Adrenal gland (tissue), 12 donors: Measurements from ENCODE around the gene DNAH11. TPM values are rescaled to one million over a fixed set of nuclear protein-coding genes. Genes with fewer than 3 reads are reported as not detected.

ENCODE experiments used
- DNase-seq, 7 donors: peaks; one replicate each; pipeline ENCODE4 v3.0.0-alpha.2; 2019 to 2020
- H3K27ac ChIP-seq, 5 donors: fragments of 200-600 bp; sonication (generic) in 4 of 5; 1 replicate in 3 of 5; 2 replicates in 2 of 5; pipeline versions ENCODE4 v1.5.1 to v1.8.0; 2016 to 2020; ENCODE audit warnings: mild to moderate bottlenecking in 1 of 5
- H3K27me3 ChIP-seq: fragments of 200-600 bp; 2 replicates; pipeline ENCODE4 v1.8.0; 2021
- H3K36me3 ChIP-seq, 2 donors: fragments of 200-600 bp; replicated peaks in 1 of 2; 1 replicate in 1 of 2; 2 replicates in 1 of 2; pipeline versions ENCODE4 v1.5.1 to v1.8.0; 2018 to 2022
- H3K4me1 ChIP-seq, 2 donors: fragments of 200-600 bp; replicated peaks in 1 of 2; 1 replicate in 1 of 2; 2 replicates in 1 of 2; pipeline versions ENCODE4 v1.5.1 to v1.8.0; 2018 to 2021
- H3K4me3 ChIP-seq, 4 donors: fragments of 200-600 bp; sonication (generic) in 3 of 4; one replicate each; pipeline ENCODE4 v1.5.1; 2016 to 2018
- H3K9me3 ChIP-seq, 3 donors: fragments of 200-600 bp; sonication (generic) in 1 of 3; replicated peaks in 1 of 3; 1 replicate in 2 of 3; 2 replicates in 1 of 3; pipeline versions ENCODE4 v1.5.1 to v1.8.0; 2016 to 2021
- CTCF ChIP-seq, 6 experiments: fragments of 450-650 bp in 4 of 6; fragments of 200-600 bp in 2 of 6; sonication (generic) in 1 of 6; IDR thresholded peaks; 1 replicate in 5 of 6; 2 replicates in 1 of 6; pipeline versions ENCODE4 v1.5.1 to v1.8.0; 2016 to 2021; ENCODE audit warnings: antibody characterized with exemption in 6 of 6, mild to moderate bottlenecking in 2 of 6, moderate library complexity in 1 of 6
- POLR2A ChIP-seq, 2 donors: fragments of 450-650 bp; IDR thresholded peaks; one replicate each; pipeline ENCODE4 v1.6.1; 2017; ENCODE audit warnings: antibody characterized with exemption in 2 of 2, mild to moderate bottlenecking in 2 of 2, moderate library complexity in 1 of 2
- WGBS, 4 donors: extraction: QIAGEN DNeasy Blood & Tissue Kit in 2 of 4; methylation state at CpG; one replicate each; pipeline versions ENCODE4 v1.1.5 to v1.1.7; 2013 to 2017; 5-methylcytosine and 5-hydroxymethylcytosine counted together
- intact Hi-C, 2 donors: fragments of 100-400 bp; cut with DNase I; formaldehyde crosslinking; loops; one replicate each; pipeline versions ENCODE4 v1.14.1 to v1.15.0; 2022 to 2023
- polyA plus RNA-seq, 3 donors: library from polyadenylated mRNA; stranded (reverse); fragments of 200-250 nt in 2 of 3; fragments of 350-450 nt in 1 of 3; fragmentation: Illumina TruSeq in 1 of 3; extraction: RNeasy Lipid Tissue Mini Kit (QIAGEN cat#74804) in 1 of 3; gene quantifications; one replicate each; pipeline ENCODE4 v1.2.3, GENCODE V29; 2013 to 2014
- total RNA-seq, 9 donors: library from RNA; depleted of rRNA in 4 of 9; stranded (reverse); fragments of >200 nt in 4 of 9; fragments of 120-200 nt in 1 of 9; fragmentation: NEBNext Ultra II Directional in 1 of 9; extraction: Animal tissue kit (Norgen Biotek cat#: 25700) in 1 of 9; gene quantifications; one replicate each; pipeline versions ENCODE4 v1.1.0 to v1.2.4, GENCODE V29; 2013 to 2023
- donor health status: healthy with polysubstance abuse.
- donor health status: Bipolar disorder and iron deficiency.
- donor health status: DM: yes; HTN: yes; CAD: no.
- donor health status: DM: no; HTN: no; CAD: no.
- donor health status: DM: no; HTN: no; CAD: no.
- donor health status: DM: yes; HTN: yes; CAD: no.

DNAH11 gene
- total and polyA plus RNA-seq, 12 donors, result 5.1 to 77.7 (median 23.1) TPM

GRCh38 chr7:21884496-21884895 is 341.7 kb downstream of the DNAH11 start:
- WGBS, 4 donors, result 93 to 96% (median 95%) methylated on average over 7 of the region's 7 CpGs
- intact Hi-C loops, result no loop called here
- no peaks in the 10 kb centered on the region for H3K27me3 ChIP-seq
- no peaks in the 10 kb centered on the region for H3K36me3 ChIP-seq
- no peaks in the 10 kb centered on the region for H3K9me3 ChIP-seq
- no peak for DNase-seq
- no peaks in the 10 kb centered on the region for H3K4me1 ChIP-seq
- TF ChIP-seq POLR2A (IDR thresholded peaks at IDR 0.05) (no peak), CTCF (IDR thresholded peaks at IDR 0.05) (no peak)
- H3K4me3 ChIP-seq, result no peak overlapping the region
- no peak overlapping the region for H3K27ac ChIP-seq

- Histone ChIP-seq H3K4me3 (no peak overlapping the region), H3K4me1 (no peaks in the 10 kb centered on the region), H3K27me3 (no peaks in the 10 kb centered on the region), H3K9me3 (no peaks in the 10 kb centered on the region), H3K36me3 (no peaks in the 10 kb centered on the region), H3K27ac (no peak overlapping the region)
- no peak for DNase-seq
- no peak for TF ChIP-seq CTCF (IDR thresholded peaks at IDR 0.05)
- TF ChIP-seq POLR2A (IDR thresholded peaks at IDR 0.05), result no peak
- WGBS, 4 donors, result 33 to 53% (median 47%) methylated on average over 3 to 4 of the region's 4 CpGs
- intact Hi-C loops, result no loop called here
These were observed 343.6 kb downstream of the DNAH11 start for GRCh38 chr7:21886396-21886795.

- 81 to 92% (median 87%) methylated on average over 2 of the region's 2 CpGs for WGBS, 4 donors
- no peaks in the 10 kb centered on the region for H3K27me3 ChIP-seq
- intact Hi-C loops, result no loop called here
- H3K36me3 ChIP-seq, result no peaks in the 10 kb centered on the region
- no peak for DNase-seq
- H3K9me3 ChIP-seq, result no peaks in the 10 kb centered on the region
- H3K27ac ChIP-seq, result no peak overlapping the region
- H3K4me1 ChIP-seq, result no peaks in the 10 kb centered on the region
- no peak overlapping the region for H3K4me3 ChIP-seq
- TF ChIP-seq POLR2A (IDR thresholded peaks at IDR 0.05) (no peak), CTCF (IDR thresholded peaks at IDR 0.05) (no peak)
These were observed 344.5 kb downstream of the DNAH11 start for GRCh38 chr7:21887353-21887752.

GRCh38 chr7:21887779-21888178 is 344.9 kb downstream of the DNAH11 start:
- no peak overlapping the region for H3K27ac ChIP-seq
- no peaks in the 10 kb centered on the region for H3K36me3 ChIP-seq
- no peaks in the 10 kb centered on the region for H3K4me1 ChIP-seq
- H3K27me3 ChIP-seq, result no peaks in the 10 kb centered on the region
- TF ChIP-seq POLR2A (IDR thresholded peaks at IDR 0.05) (no peak), CTCF (IDR thresholded peaks at IDR 0.05) (no peak)
- no peak overlapping the region for H3K4me3 ChIP-seq
- no peaks in the 10 kb centered on the region for H3K9me3 ChIP-seq
- WGBS, 4 donors, result 76 to 88% (median 85%) methylated on average over 4 of the region's 4 CpGs
- intact Hi-C loops, result no loop called here
- DNase-seq, result no peak
